ENCODE data around the gene CCNY.
"Not testable (repeated sequence)": the region's sequence is repeated elsewhere in the genome, so short reads cannot be mapped to it uniquely, and the experiment has no call there.

The CCNY gene

GRCh38 chr10:35535136-35535535 is 198.8 kb downstream of the CCNY start:
- no peak for DNase-seq (ENCODE audit: low read depth)
- no peak for TF ChIP-seq CTCF (conservative IDR thresholded peaks at IDR 0.05; ENCODE audit: low read depth, low read length)
- H3K4me3 ChIP-seq (ENCODE audit: low read depth, low read length), result no peak overlapping the region

GRCh38 chr10:35536789-35537188 is 200.5 kb downstream of the CCNY start:
- no peak for DNase-seq (ENCODE audit: low read depth)

GRCh38 chr10:35537925-35538324 is 201.6 kb downstream of the CCNY start:
- not testable (repeated sequence) for DNase-seq (ENCODE audit: low read depth); H3K4me3 ChIP-seq (ENCODE audit: low read depth, low read length)

More at GRCh38 chr10:35536789-35537188, 200.5 kb downstream of the CCNY start:
- H3K4me3 ChIP-seq (ENCODE audit: low read depth, low read length), result no peak overlapping the region
- no peak for TF ChIP-seq CTCF (conservative IDR thresholded peaks at IDR 0.05; ENCODE audit: low read depth, low read length)

GRCh38 chr10:35540296-35541164 is 204.2 kb downstream of the CCNY start:
- no peak for TF ChIP-seq CTCF (conservative IDR thresholded peaks at IDR 0.05; ENCODE audit: low read depth, low read length)
- no peak for DNase-seq (ENCODE audit: low read depth)
- H3K4me3 ChIP-seq (ENCODE audit: low read depth, low read length), result no peak overlapping the region

- no peak for DNase-seq (ENCODE audit: low read depth)
- TF ChIP-seq CTCF (conservative IDR thresholded peaks at IDR 0.05; ENCODE audit: low read depth, low read length), result no peak
These were observed 205.4 kb downstream of the CCNY start for GRCh38 chr10:35541720-35542119.

GRCh38 chr10:35542303-35542702 is 206.0 kb downstream of the CCNY start:
- DNase-seq (ENCODE audit: low read depth), result no peak
- TF ChIP-seq CTCF (conservative IDR thresholded peaks at IDR 0.05; ENCODE audit: low read depth, low read length), result no peak
- H3K4me3 ChIP-seq (ENCODE audit: low read depth, low read length), result no peak overlapping the region

More at GRCh38 chr10:35541720-35542119, 205.4 kb downstream of the CCNY start:
- H3K4me3 ChIP-seq (ENCODE audit: low read depth, low read length), result no peak overlapping the region

GRCh38 chr10:35545079-35545657 is 208.9 kb downstream of the CCNY start:
- no peak overlapping the region for H3K4me3 ChIP-seq (ENCODE audit: low read depth, low read length)
- no peak for TF ChIP-seq CTCF (conservative IDR thresholded peaks at IDR 0.05; ENCODE audit: low read depth, low read length)
- DNase-seq (ENCODE audit: low read depth), result no peak

Measured in choroid plexus epithelial cell (primary cell).